ENCODE data around the gene SAP30BP.

DNA sequence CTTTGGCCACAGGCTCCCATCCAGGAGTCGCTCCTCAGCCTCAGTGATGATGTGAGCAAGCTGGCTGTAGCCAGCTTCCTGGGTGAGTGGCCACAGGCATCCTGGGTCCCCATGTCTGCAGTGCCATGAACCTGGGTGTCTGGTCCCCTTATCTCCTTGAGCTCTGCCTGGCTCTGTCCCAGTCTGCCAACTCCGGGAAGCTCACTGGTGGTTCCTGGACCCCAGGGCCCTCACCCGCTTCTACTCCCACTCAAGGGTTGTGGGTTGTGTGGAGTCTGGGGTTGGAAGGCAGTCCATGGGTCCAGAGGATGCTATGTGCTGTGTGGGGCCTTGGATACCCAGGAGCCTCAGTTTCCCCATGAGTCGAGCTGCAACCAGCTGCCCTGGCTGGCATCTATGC is 45.6 kb upstream of the SAP30BP start:
- TF ChIP-seq, protein P1, sequence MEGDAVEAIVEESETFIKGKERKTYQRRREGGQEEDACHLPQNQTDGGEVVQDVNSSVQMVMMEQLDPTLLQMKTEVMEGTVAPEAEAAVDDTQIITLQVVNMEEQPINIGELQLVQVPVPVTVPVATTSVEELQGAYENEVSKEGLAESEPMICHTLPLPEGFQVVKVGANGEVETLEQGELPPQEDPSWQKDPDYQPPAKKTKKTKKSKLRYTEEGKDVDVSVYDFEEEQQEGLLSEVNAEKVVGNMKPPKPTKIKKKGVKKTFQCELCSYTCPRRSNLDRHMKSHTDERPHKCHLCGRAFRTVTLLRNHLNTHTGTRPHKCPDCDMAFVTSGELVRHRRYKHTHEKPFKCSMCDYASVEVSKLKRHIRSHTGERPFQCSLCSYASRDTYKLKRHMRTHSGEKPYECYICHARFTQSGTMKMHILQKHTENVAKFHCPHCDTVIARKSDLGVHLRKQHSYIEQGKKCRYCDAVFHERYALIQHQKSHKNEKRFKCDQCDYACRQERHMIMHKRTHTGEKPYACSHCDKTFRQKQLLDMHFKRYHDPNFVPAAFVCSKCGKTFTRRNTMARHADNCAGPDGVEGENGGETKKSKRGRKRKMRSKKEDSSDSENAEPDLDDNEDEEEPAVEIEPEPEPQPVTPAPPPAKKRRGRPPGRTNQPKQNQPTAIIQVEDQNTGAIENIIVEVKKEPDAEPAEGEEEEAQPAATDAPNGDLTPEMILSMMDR (IDR thresholded peaks at IDR 0.05): no peak
- TF ChIP-seq EZH2 (IDR thresholded peaks at IDR 0.05; ENCODE audit: borderline replicate concordance, insufficient read depth, low read depth, low read length, poor library complexity, severe bottlenecking): no peak
